K562 (cell line): ENCODE data around the gene VRK1. TPM values are rescaled to one million over a fixed set of nuclear protein-coding genes. Genes with fewer than 3 reads are reported as not detected.

Experiments
- ARID2 ChIP-seq: fragments of 450-650 bp; IDR thresholded peaks from 2 replicates; pipeline ENCODE4 v1.6.1; 2017; ENCODE audit warnings: antibody characterized with exemption, mild to moderate bottlenecking
- ARID3B ChIP-seq: fragments of 250-450 bp; sonication (Bioruptor Pico); IDR thresholded peaks from 2 replicates; pipeline ENCODE4 v1.4.0; 2020; ENCODE audit warnings: borderline replicate concordance
- BMI1 ChIP-seq: fragments of 150-350 bp; IDR thresholded peaks from 2 replicates; pipeline ENCODE4 v1.6.1; 2014; ENCODE audit warnings: low read length
- BRF2 ChIP-seq: IDR thresholded peaks from 3 replicates; pipeline ENCODE4 v1.6.1; 2011; ENCODE audit warnings: borderline replicate concordance, mild to moderate bottlenecking; ENCODE audit not compliant: insufficient read length, insufficient read depth
- CXXC5 ChIP-seq: fragments of 250-450 bp; sonication (Bioruptor Pico); IDR thresholded peaks from 2 replicates; pipeline ENCODE4 v1.8.0; 2022; ENCODE audit warnings: inconsistent platforms, mild to moderate bottlenecking, moderate library complexity
- HES1 ChIP-seq: fragments of 450-650 bp; IDR thresholded peaks from 2 replicates; pipeline ENCODE4 v1.6.1; 2016; ENCODE audit warnings: low read depth, mild to moderate bottlenecking, moderate library complexity
- HMBOX1 ChIP-seq: sonication (generic); IDR thresholded peaks from 2 replicates; pipeline ENCODE4 v1.6.1; 2016
- KLF1 ChIP-seq: fragments of 450-650 bp; IDR thresholded peaks from 2 replicates; pipeline ENCODE4 v1.6.1; 2016; ENCODE audit warnings: missing genetic modification characterization, missing compliant biosample characterization
- MCM3 ChIP-seq: fragments of 450-650 bp; IDR thresholded peaks from 2 replicates; pipeline ENCODE4 v1.6.1; 2016
- MYC ChIP-seq, 2 experiments: fragments of 250-450 bp in 1 of 2; sonication (Bioruptor Pico) in 1 of 2; IDR thresholded peaks; 2 replicates each; pipeline versions ENCODE4 v1.5.1 to v1.6.1; 2012 to 2021; ENCODE audit warnings: low read depth in 2 of 2, borderline replicate concordance in 1 of 2, improper control_type of control experiment in 1 of 2, low read length in 1 of 2, mild to moderate bottlenecking in 1 of 2, moderate library complexity in 1 of 2
- TOE1 ChIP-seq, 2 experiments: fragments of 450-650 bp in 1 of 2; sonication (generic) in 1 of 2; formaldehyde crosslinking in 1 of 2; IDR thresholded peaks; 2 replicates each; pipeline versions ENCODE4 v1.7.1 to v1.8.0; 2016 to 2022; ENCODE audit warnings: borderline replicate concordance in 2 of 2, mild to moderate bottlenecking in 2 of 2, antibody characterized with exemption in 1 of 2, inconsistent platforms in 1 of 2, low read depth in 1 of 2, missing genetic modification reagents in 1 of 2, moderate library complexity in 1 of 2
- TRIM25 ChIP-seq: fragments of 450-650 bp; IDR thresholded peaks from 2 replicates; pipeline ENCODE4 v1.7.0; 2016; ENCODE audit warnings: borderline replicate concordance
- UBTF ChIP-seq, 2 experiments: IDR thresholded peaks; 2 replicates each; pipeline ENCODE4 v1.6.1; 2012; ENCODE audit warnings: improper control_type of control experiment in 2 of 2, low read depth in 2 of 2, low read length in 2 of 2, borderline replicate concordance in 1 of 2
- XRCC4 ChIP-seq: IDR thresholded peaks from one replicate; pipeline ENCODE4 v1.6.1; 2011; ENCODE audit not compliant: insufficient read depth, insufficient read length; ENCODE audit errors: extremely low read depth
- ZNF253 ChIP-seq: fragments of 250-450 bp; sonication (Bioruptor Pico); conservative IDR thresholded peaks from 2 replicates; pipeline ENCODE4 v1.6.1; 2021; ENCODE audit warnings: mild to moderate bottlenecking
- ZNF280A ChIP-seq: fragments of 450-650 bp; IDR thresholded peaks from 2 replicates; pipeline ENCODE4 v1.6.1; 2018; ENCODE audit warnings: mild to moderate bottlenecking, low read depth; ENCODE audit not compliant: partially characterized antibody
- ZNF695 ChIP-seq: fragments of 450-650 bp; formaldehyde crosslinking; IDR thresholded peaks from 2 replicates; pipeline ENCODE4 v1.4.0; 2020; ENCODE audit warnings: mild to moderate bottlenecking, moderate library complexity
- polyA plus RNA-seq, 8 experiments: library from polyadenylated mRNA; depleted of rRNA in 4 of 8; stranded (reverse) in 5 of 8; unstranded in 3 of 8; fragments of >200 nt; fragmentation: Nextera tagmentation in 2 of 8; fragmentation: Illumina TruSeq in 1 of 8; extraction: Ambion mirVana in 2 of 8; extraction: Trizol in 1 of 8; gene quantifications; 2 replicates each; pipeline versions ENCODE4 v1.2.1 to v1.2.3, GENCODE V29; 2011 to 2014; ENCODE audit warnings: inconsistent platforms in 1 of 8, missing spikeins in 1 of 8
- total RNA-seq, 7 experiments: library from RNA; depleted of rRNA in 6 of 7; stranded (reverse); fragments of >200 nt in 6 of 7; fragmentation: Illumina TruSeq in 2 of 7; extraction: Trizol in 2 of 7; gene quantifications; 2 replicates each; pipeline versions ENCODE4 v1.2.1 to v1.2.3, GENCODE V29; 2011 to 2021; ENCODE audit warnings: low replicate concordance in 1 of 7

Gene VRK1
- total and polyA plus RNA-seq, 9 of the 15 experiments (the other 6 are each of a cell fraction or from before 2014, with no cell fraction given): 83.6 to 177 (median 116) TPM

GRCh38 chr14:96756745-96757144, 40.4 kb upstream of the VRK1 start (continued):
- TF ChIP-seq UBTF (IDR thresholded peaks at IDR 0.05; ENCODE audit: borderline replicate concordance in 1 of 2, low read depth in 2 of 2, low read length in 2 of 2) (no peak), MCM3 (no peak), ZNF253 (CRISPR knock-in tag) (no peak), ZNF280A (no peak), CXXC5 (no peak), TOE1 (IDR thresholded peaks at IDR 0.05; ENCODE audit: borderline replicate concordance) (no peak), TOE1 (CRISPR knock-in tag; IDR thresholded peaks at IDR 0.05; ENCODE audit: borderline replicate concordance, low read depth) (no peak), HES1 (no peak), ZNF695 (no peak), ARID2 (no peak), TRIM25 (no peak), BMI1 (no peak), XRCC4 (no peak), ARID3B (CRISPR knock-in tag) (no peak), BRF2 (no peak), KLF1 (tag) (no peak), HMBOX1 (no peak), MYC (IDR thresholded peaks at IDR 0.05; ENCODE audit: low read depth, low read length) (no peak), MYC (CRISPR knock-in tag; IDR thresholded peaks at IDR 0.05; ENCODE audit: borderline replicate concordance, low read depth) (no peak)
